GM06990 (cell line): ENCODE measurements around the gene CEP162.

Experiments
- DNase-seq: peaks from one replicate; pipeline ENCODE4 v3.0.0-alpha.2; 2011; ENCODE audit not compliant: insufficient read length; ENCODE audit errors: extremely low read depth
- H3K27me3 ChIP-seq: replicated peaks from 2 replicates; pipeline ENCODE4 v1.6.0; 2011; ENCODE audit warnings: low read length; ENCODE audit not compliant: control insufficient read depth, insufficient read depth
- H3K36me3 ChIP-seq: 2 replicates; pipeline ENCODE4 v1.5.1; 2011; ENCODE audit warnings: low read length; ENCODE audit not compliant: control insufficient read depth, insufficient read depth
- H3K4me3 ChIP-seq: replicated peaks from 2 replicates; pipeline ENCODE4 v1.5.1; 2011; ENCODE audit warnings: low read depth, mild to moderate bottlenecking, control low read depth, low read length
- CTCF ChIP-seq: IDR thresholded peaks from 2 replicates; pipeline ENCODE4 v1.5.1; 2011; ENCODE audit warnings: low read length, control low read depth, mild to moderate bottlenecking, inconsistent platforms; ENCODE audit not compliant: insufficient read depth, poor library complexity, severe bottlenecking

Gene CEP162

GRCh38 chr6:84271061-84271716, 43.7 kb upstream of the CEP162 start:
- TF ChIP-seq CTCF = no peak
- no peak for DNase-seq
- no peak overlapping the region for H3K4me3 ChIP-seq
- H3K27me3 ChIP-seq = no peaks in the 10 kb centered on the region
- H3K36me3 ChIP-seq = no peaks in the 10 kb centered on the region

- DNase-seq = no peak
Observed at GRCh38 chr6:84269947-84270733, 42.7 kb upstream of the CEP162 start.

GRCh38 chr6:84268781-84269180, 41.3 kb upstream of the CEP162 start:
- no peak overlapping the region for H3K4me3 ChIP-seq
- DNase-seq = no peak
- TF ChIP-seq CTCF = no peak

More at GRCh38 chr6:84269947-84270733, 42.7 kb upstream of the CEP162 start:
- no peak overlapping the region for H3K4me3 ChIP-seq
- no peaks in the 10 kb centered on the region for H3K36me3 ChIP-seq
- TF ChIP-seq CTCF = no peak
- H3K27me3 ChIP-seq = no peaks in the 10 kb centered on the region

GRCh38 chr6:84263557-84263956, 36.1 kb upstream of the CEP162 start:
- TF ChIP-seq CTCF = no peak
- no peak overlapping the region for H3K4me3 ChIP-seq
- H3K27me3 ChIP-seq = no peaks in the 10 kb centered on the region
- H3K36me3 ChIP-seq = no peaks in the 10 kb centered on the region
- no peak for DNase-seq

More at GRCh38 chr6:84268781-84269180, 41.3 kb upstream of the CEP162 start:
- Histone ChIP-seq H3K36me3 (no peaks in the 10 kb centered on the region), H3K27me3 (no peaks in the 10 kb centered on the region)

GRCh38 chr6:84260926-84261325, 33.5 kb upstream of the CEP162 start:
- DNase-seq = no peak
- H3K27me3 ChIP-seq = no peaks in the 10 kb centered on the region
- TF ChIP-seq CTCF = no peak
- H3K36me3 ChIP-seq = no peaks in the 10 kb centered on the region
- no peak overlapping the region for H3K4me3 ChIP-seq

- Histone ChIP-seq H3K27me3 (no peaks in the 10 kb centered on the region), H3K4me3 (no peak overlapping the region), H3K36me3 (no peaks in the 10 kb centered on the region)
- no peak for TF ChIP-seq CTCF
- DNase-seq = no peak
Observed at GRCh38 chr6:84260196-84260595, 32.8 kb upstream of the CEP162 start.
